HEK293T (cell line): ENCODE data around the gene SLC4A2.

Experiments used
- CTCF ChIA-PET: fragments of 350-600 bp; formaldehyde crosslinking; extraction: SDS; loops from one replicate; lab custom pipeline; 2021; ENCODE audit warnings: antibody characterized with exemption, inconsistent platforms; lab: Yijun Ruan, JAX
- POLR2A ChIA-PET: fragments of 350-600 bp; formaldehyde crosslinking; extraction: SDS; loops from one replicate; lab custom pipeline; 2020; ENCODE audit warnings: antibody characterized with exemption, inconsistent platforms; lab: Yijun Ruan, JAX
- DNase-seq: peaks from one replicate; pipeline ENCODE4 v3.0.0; 2012; ENCODE audit warnings: mixed read lengths; ENCODE audit errors: extremely low spot score
- ARNT ChIP-seq: fragments of 450-650 bp; IDR thresholded peaks from 2 replicates; pipeline ENCODE4 v1.6.1; 2017; ENCODE audit warnings: mild to moderate bottlenecking
- BHLHE40 ChIP-seq: fragments of 450-650 bp; IDR thresholded peaks from 2 replicates; pipeline ENCODE4 v1.6.1; 2016; ENCODE audit warnings: mild to moderate bottlenecking, moderate library complexity, borderline replicate concordance
- CTBP1 ChIP-seq: fragments of 450-650 bp; IDR thresholded peaks from 2 replicates; pipeline ENCODE4 v1.6.1; 2016; ENCODE audit warnings: borderline replicate concordance
- ELF4 ChIP-seq: fragments of 450-650 bp; IDR thresholded peaks from 2 replicates; pipeline ENCODE4 v1.6.1; 2017; ENCODE audit warnings: antibody characterized with exemption
- FOXA1 ChIP-seq: fragments of 450-650 bp; IDR thresholded peaks from 2 replicates; pipeline ENCODE4 v1.6.1; 2016; ENCODE audit warnings: mild to moderate bottlenecking
- FOXK2 ChIP-seq: fragments of 450-650 bp; IDR thresholded peaks from 2 replicates; pipeline ENCODE4 v1.6.1; 2016; ENCODE audit warnings: mild to moderate bottlenecking
- FOXM1 ChIP-seq: fragments of 450-650 bp; IDR thresholded peaks from 2 replicates; pipeline ENCODE4 v1.6.1; 2017; ENCODE audit warnings: mild to moderate bottlenecking, borderline replicate concordance
- HDGF ChIP-seq: fragments of 450-650 bp; IDR thresholded peaks from 2 replicates; pipeline ENCODE4 v1.6.1; 2017; ENCODE audit warnings: antibody characterized with exemption, borderline replicate concordance
- L3MBTL2 ChIP-seq: fragments of 450-650 bp; conservative IDR thresholded peaks from 2 replicates; pipeline ENCODE4 v1.6.1; 2016; ENCODE audit warnings: mild to moderate bottlenecking
- LEF1 ChIP-seq: fragments of 450-650 bp; IDR thresholded peaks from 2 replicates; pipeline ENCODE4 v1.6.1; 2017; ENCODE audit warnings: mild to moderate bottlenecking, borderline replicate concordance
- NFRKB ChIP-seq: fragments of 450-650 bp; IDR thresholded peaks from 2 replicates; pipeline ENCODE4 v1.6.1; 2016; ENCODE audit warnings: mild to moderate bottlenecking, moderate library complexity
- SP1 ChIP-seq: fragments of 450-650 bp; IDR thresholded peaks from 2 replicates; pipeline ENCODE4 v1.6.1; 2017
- SUZ12 ChIP-seq: fragments of 450-650 bp; IDR thresholded peaks from 2 replicates; pipeline ENCODE4 v1.6.1; 2016; ENCODE audit warnings: mild to moderate bottlenecking
- TARDBP ChIP-seq: fragments of 450-650 bp; IDR thresholded peaks from 2 replicates; pipeline ENCODE4 v1.6.1; 2016
- ZNF384 ChIP-seq: fragments of 450-650 bp; IDR thresholded peaks from 2 replicates; pipeline ENCODE4 v1.6.1; 2016
- TF ChIP-seq, protein P1 (sequence below): fragments of 450-650 bp; IDR thresholded peaks from 2 replicates; pipeline ENCODE4 v1.6.1; 2016

Gene SLC4A2

DNA sequence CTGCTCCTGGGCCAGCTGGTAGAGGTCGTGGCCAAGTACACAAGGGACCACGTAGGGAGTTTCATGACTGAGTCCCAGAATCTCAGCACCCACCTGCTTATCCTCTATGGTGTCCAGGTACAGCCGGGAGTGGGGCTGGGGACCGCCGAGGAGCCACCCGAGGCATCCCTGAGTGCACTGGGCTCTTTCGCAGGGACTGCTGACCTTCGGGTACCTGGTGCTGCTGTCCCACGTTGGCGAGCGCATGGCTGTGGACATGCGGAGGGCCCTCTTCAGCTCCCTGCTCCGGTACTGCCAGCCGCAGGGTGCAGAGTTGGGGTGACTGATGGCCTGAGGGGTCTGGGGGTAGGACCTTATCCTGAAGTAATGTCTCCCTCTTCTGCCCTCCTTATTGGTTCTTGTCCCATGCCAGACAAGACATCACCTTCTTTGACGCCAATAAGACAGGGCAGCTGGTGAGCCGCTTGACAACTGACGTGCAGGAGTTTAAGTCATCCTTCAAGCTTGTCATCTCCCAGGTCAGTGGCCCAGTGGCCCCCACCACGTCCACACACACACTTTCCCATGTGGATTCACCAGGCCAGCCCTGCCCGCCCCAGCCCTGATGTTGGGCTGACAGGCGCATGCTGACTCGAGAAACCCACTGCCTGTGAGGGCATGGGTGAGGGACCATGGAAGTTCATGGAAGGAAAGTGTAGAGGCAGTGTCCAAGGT lies 24.9 kb upstream of the SLC4A2 start:
- no peak for DNase-seq
- CTCF ChIA-PET = no interaction called here
- TF ChIP-seq HDGF (no peak), SUZ12 (no peak), SP1 (no peak), TARDBP (no peak), CTBP1 (no peak), LEF1 (no peak), FOXM1 (no peak), L3MBTL2 (no peak), FOXK2 (no peak), ELF4 (no peak), ZNF384 (no peak), FOXA1 (no peak), NFRKB (no peak), ARNT (no peak), BHLHE40 (no peak)
- TF ChIP-seq, protein P1, sequence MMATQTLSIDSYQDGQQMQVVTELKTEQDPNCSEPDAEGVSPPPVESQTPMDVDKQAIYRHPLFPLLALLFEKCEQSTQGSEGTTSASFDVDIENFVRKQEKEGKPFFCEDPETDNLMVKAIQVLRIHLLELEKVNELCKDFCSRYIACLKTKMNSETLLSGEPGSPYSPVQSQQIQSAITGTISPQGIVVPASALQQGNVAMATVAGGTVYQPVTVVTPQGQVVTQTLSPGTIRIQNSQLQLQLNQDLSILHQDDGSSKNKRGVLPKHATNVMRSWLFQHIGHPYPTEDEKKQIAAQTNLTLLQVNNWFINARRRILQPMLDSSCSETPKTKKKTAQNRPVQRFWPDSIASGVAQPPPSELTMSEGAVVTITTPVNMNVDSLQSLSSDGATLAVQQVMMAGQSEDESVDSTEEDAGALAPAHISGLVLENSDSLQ = no peak
- POLR2A ChIA-PET = no interaction called here

DNA sequence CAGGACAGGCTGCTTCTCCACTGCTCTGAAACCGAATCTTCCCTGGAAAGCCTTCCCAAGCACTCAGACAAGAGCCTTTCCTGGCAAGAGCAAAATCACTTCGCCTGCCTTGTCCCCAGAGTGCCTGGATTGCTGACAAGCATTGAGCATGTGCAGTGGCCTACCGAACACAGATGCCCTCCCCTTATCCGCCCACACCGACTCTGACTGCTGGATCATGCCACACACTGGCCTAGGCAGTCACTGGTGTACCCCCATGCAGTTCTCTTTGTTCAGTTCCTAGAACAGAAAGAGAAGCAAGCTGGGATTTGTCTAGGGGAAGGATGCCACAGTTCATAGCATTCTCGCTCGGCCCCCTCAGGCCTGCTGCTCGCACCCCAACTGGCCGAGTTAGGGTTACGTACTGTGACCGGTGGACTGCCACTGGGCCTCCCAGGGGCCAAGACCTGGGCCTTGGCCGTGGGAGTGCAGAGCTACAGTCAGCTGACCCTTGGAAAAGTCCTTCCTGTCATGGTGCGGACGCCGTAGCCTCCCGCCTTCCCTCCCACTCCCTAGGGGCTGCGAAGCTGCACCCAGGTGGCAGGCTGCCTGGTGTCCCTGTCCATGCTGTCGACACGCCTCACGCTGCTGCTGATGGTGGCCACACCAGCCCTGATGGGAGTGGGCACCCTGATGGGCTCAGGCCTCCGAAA lies 24.2 kb upstream of the SLC4A2 start:
- ChIA-PET CTCF (no interaction called here), POLR2A (no interaction called here)
- DNase-seq = no peak
- TF ChIP-seq L3MBTL2 (no peak), CTBP1 (no peak), NFRKB (no peak), FOXA1 (no peak), FOXM1 (no peak), HDGF (no peak), BHLHE40 (no peak), TARDBP (no peak), SP1 (no peak)
- TF ChIP-seq, protein P1 = no peak

DNA sequence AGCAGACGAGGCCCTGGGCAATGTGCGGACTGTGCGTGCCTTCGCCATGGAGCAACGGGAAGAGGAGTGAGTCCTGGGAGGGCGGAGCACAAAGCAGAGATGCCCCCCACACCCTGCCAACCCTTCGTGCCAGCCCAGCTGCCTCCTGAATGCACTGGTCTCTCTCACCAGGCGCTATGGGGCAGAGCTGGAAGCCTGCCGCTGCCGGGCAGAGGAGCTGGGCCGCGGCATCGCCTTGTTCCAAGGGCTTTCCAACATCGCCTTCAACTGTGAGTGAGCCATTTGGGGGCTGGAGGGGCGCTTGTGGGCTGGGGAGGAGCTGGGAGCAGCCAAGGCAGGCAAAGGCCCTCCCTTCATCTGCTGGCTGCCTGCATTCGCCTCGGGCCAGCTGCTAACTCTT lies 23.5 kb upstream of the SLC4A2 start:
- CTCF ChIA-PET = no interaction called here
- POLR2A ChIA-PET = interaction anchor here (1.3 kb wide), 1 partner anchor 21 kb away, joined by 3 read pairs; no protein-coding TSS in a partner anchor
- no peak for DNase-seq
- TF ChIP-seq L3MBTL2 (no peak), ZNF384 (no peak), SP1 (no peak), FOXA1 (no peak), NFRKB (no peak), TARDBP (no peak), FOXK2 (no peak), LEF1 (no peak), FOXM1 (no peak), ARNT (no peak), HDGF (no peak), SUZ12 (no peak), BHLHE40 (no peak)
- TF ChIP-seq, protein P1 = no peak

DNA sequence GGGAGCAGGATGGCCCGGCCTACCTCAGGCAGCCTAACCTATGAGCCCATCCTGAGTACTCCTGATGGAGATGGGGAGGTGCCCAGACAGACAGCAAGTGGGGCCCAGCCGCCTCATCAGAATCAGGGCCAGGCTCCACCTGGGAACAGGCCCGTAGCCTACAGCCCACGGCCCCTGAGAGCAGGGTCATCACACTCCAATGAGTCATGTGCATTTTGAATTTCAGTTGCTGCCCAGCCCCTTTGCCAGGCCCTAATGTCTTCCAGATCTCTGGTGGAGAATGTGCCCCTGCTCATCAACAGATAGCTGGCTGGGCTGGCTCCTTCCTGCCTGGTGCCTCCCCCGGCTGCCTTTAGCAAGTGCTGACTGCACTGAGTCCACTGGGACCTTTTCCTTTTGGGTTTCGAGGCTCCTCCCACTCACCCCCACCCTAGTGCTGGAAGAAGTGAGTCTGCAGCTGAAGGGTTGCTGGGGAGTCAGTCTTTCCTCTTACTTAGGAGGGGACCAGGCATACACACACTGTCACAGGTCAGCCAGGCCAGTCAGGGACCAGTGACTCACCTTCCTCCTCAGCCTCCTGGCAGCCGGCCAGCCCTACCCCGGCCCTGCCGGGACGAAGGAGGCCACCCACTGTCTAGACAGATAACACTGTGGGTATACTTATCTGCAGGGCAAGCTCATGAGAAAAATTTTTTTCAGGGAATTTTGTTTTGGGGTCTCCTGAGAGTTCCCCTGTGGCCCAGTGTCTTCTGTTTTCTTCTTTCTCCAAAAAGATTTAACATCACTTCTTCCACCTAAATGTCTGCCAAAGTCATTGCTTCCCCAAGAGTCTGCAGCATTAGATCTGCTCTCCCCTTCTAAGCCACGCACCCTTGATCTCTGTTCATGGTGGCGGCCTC lies 20.2 kb upstream of the SLC4A2 start:
- peak; percentile 72 for DNase-seq
- CTCF ChIA-PET = interaction anchor here (0.6 to 1.0 kb wide), 3 partner anchors 11 to 77 kb away, joined by 3 to 4 read pairs (median 3); partner anchors contain the start of gene ABCB8
- POLR2A ChIA-PET = interaction anchor here (0.7 to 3.8 kb wide), 6 partner anchors 11 to 44 kb away, joined by 3 to 23 read pairs (median 4); partner anchors contain the start of genes ABCB8, FASTK, SLC4A2 and TMUB1
- no peak for TF ChIP-seq FOXA1
- TF ChIP-seq L3MBTL2 = no peak
- TF ChIP-seq, protein P1 = no peak
- no peak for TF ChIP-seq HDGF
- TF ChIP-seq SP1 = no peak
- TF ChIP-seq LEF1 = no peak
- TF ChIP-seq FOXM1 = no peak
- no peak for TF ChIP-seq ARNT
- no peak for TF ChIP-seq ZNF384
- TF ChIP-seq CTBP1 = no peak
- no peak for TF ChIP-seq FOXK2
- TF ChIP-seq TARDBP = no peak
- no peak for TF ChIP-seq BHLHE40
- TF ChIP-seq ELF4 = no peak
- TF ChIP-seq NFRKB = no peak
- no peak for TF ChIP-seq SUZ12
